SU-DHL-6 (cell line): ENCODE measurements around the gene TXNIP.

Source experiments
- CTCF ChIP-seq: fragments of 200-600 bp; sonication (generic); IDR thresholded peaks from one replicate; pipeline ENCODE4 v1.5.1; 2017; ENCODE audit warnings: antibody characterized with exemption, mild to moderate bottlenecking, low read length, moderate library complexity; ENCODE audit not compliant: insufficient read depth, poor library complexity, severe bottlenecking
- EZH2phosphoT487 ChIP-seq: fragments of 200-600 bp; sonication (generic), shearing (Covaris generic); conservative IDR thresholded peaks from 2 replicates; pipeline ENCODE4 v1.6.1; 2018; ENCODE audit warnings: mild to moderate bottlenecking, antibody characterized with exemption, low read length, moderate library complexity, mixed read lengths

GRCh38 chr1:145995148-145995881, 1.1 kb downstream of the TXNIP start:
- no peak for TF ChIP-seq CTCF
- no peak for TF ChIP-seq EZH2phosphoT487
